ENCODE results near the gene PCK1.

The PCK1 gene

DNA sequence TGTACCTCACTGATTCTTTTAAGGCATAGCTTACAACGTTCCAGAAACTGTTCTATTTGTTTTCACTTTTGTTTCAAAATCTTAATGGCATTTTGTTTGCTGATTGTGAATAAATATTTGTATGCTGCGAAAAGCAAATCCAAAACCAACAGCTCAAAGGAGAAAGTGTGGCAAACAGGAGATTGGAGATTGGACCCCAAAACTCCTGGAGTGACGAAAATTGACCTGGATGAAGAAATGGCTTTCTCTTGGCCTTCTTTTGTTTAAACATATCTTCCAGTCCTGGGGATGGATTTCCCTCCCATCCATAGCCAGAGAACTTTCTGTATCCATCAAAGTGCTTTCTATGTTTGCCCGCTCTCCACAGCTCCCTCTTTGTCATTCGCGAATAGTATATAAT, 33.2 kb upstream of the PCK1 start:
- Mint-ChIP-seq H3K36me3 (ENCODE audit: low read depth) (no peaks in the 10 kb centered on the region), H3K27ac (no peak overlapping the region), H3K4me3 (no peak overlapping the region), H3K27me3 (ENCODE audit: low read depth) (peaks cover 2% of the 10 kb centered on the region), H3K4me1 (ENCODE audit: low read depth) (peaks cover 6% of the 10 kb centered on the region), H3K9me3 (no peaks in the 10 kb centered on the region)
- no peak for DNase-seq (ENCODE audit: low spot score)

DNA sequence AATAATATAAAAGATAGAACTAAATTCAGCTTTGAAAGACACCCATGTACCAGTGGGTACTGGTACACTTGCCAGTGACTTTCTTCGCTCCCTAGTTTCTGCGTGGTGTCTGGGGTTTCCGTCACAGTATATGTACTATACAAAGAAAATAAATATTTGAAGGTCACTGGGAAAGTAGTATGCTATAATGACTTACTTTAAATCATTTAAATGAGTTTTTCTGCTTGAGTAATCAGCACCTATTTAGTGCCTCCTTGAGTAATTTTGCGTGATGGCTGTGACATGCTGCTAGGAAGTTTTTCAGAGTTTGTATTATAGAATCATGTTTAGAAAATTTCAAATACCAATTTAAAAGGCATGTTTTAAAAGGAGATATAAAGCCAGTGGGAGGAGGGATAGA, 32.8 kb upstream of the PCK1 start:
- H3K27me3 Mint-ChIP-seq (ENCODE audit: low read depth) = peaks cover 4% of the 10 kb centered on the region
- no peaks in the 10 kb centered on the region for H3K9me3 Mint-ChIP-seq
- no peaks in the 10 kb centered on the region for H3K36me3 Mint-ChIP-seq (ENCODE audit: low read depth)
- no peak overlapping the region for H3K27ac Mint-ChIP-seq
- DNase-seq (ENCODE audit: low spot score) = no peak
- H3K4me1 Mint-ChIP-seq (ENCODE audit: low read depth) = peaks cover 2% of the 10 kb centered on the region
- no peak overlapping the region for H3K4me3 Mint-ChIP-seq

DNA sequence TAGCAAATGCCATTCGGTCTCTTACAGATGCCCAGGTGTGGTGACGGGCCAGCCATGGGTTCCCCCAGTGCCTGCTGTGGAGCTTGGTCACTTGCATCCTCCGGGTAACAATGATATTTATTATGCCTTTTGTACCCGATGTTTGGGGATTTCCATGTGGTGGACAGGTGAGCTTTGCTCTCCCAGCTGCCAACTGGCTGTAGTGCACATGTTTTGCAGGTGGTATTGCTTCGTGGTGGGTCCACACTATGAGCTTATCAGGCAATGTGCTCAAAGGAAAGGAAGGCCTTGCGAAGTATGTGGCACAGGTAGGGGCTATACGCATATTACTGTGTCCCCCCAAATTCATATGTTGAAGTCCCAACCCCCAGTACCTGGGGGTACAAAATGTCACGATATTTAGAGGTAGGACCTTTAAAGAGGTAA, 31.7 kb upstream of the PCK1 start:
- no peaks in the 10 kb centered on the region for H3K36me3 Mint-ChIP-seq (ENCODE audit: low read depth)
- H3K9me3 Mint-ChIP-seq = no peaks in the 10 kb centered on the region
- H3K27me3 Mint-ChIP-seq (ENCODE audit: low read depth) = peaks cover 4% of the 10 kb centered on the region
- H3K4me3 Mint-ChIP-seq = no peak overlapping the region
- H3K27ac Mint-ChIP-seq = no peak overlapping the region
- H3K4me1 Mint-ChIP-seq (ENCODE audit: low read depth) = no peaks in the 10 kb centered on the region
- DNase-seq (ENCODE audit: low spot score) = no peak

- Mint-ChIP-seq H3K4me1 (ENCODE audit: low read depth) (no peaks in the 10 kb centered on the region), H3K4me3 (no peak overlapping the region), H3K9me3 (no peaks in the 10 kb centered on the region), H3K27me3 (ENCODE audit: low read depth) (peaks cover 4% of the 10 kb centered on the region), H3K27ac (no peak overlapping the region), H3K36me3 (ENCODE audit: low read depth) (no peaks in the 10 kb centered on the region)
- no peak for DNase-seq (ENCODE audit: low spot score)
Observed at GRCh38 chr20:57529810-57530209, 31.1 kb upstream of the PCK1 start.

GRCh38 chr20:57530327-57530981, 30.5 kb upstream of the PCK1 start:
- Mint-ChIP-seq H3K36me3 (ENCODE audit: low read depth) (no peaks in the 10 kb centered on the region), H3K9me3 (no peaks in the 10 kb centered on the region), H3K27ac (no peak overlapping the region), H3K4me3 (no peak overlapping the region), H3K27me3 (ENCODE audit: low read depth) (peaks cover 4% of the 10 kb centered on the region), H3K4me1 (ENCODE audit: low read depth) (no peaks in the 10 kb centered on the region)
- no peak for DNase-seq (ENCODE audit: low spot score)

GRCh38 chr20:57532104-57532503, 28.8 kb upstream of the PCK1 start:
- peaks cover 11% of the 10 kb centered on the region for H3K27me3 Mint-ChIP-seq (ENCODE audit: low read depth)
- H3K27ac Mint-ChIP-seq = no peak overlapping the region
- no peaks in the 10 kb centered on the region for H3K4me1 Mint-ChIP-seq (ENCODE audit: low read depth)
- H3K4me3 Mint-ChIP-seq = no peak overlapping the region
- no peaks in the 10 kb centered on the region for H3K36me3 Mint-ChIP-seq (ENCODE audit: low read depth)
- H3K9me3 Mint-ChIP-seq = no peaks in the 10 kb centered on the region
- DNase-seq (ENCODE audit: low spot score) = no peak

- Mint-ChIP-seq H3K27me3 (ENCODE audit: low read depth) (peaks cover 18% of the 10 kb centered on the region), H3K36me3 (ENCODE audit: low read depth) (no peaks in the 10 kb centered on the region), H3K4me1 (ENCODE audit: low read depth) (no peaks in the 10 kb centered on the region), H3K9me3 (no peaks in the 10 kb centered on the region), H3K27ac (no peak overlapping the region), H3K4me3 (no peak overlapping the region)
- no peak for DNase-seq (ENCODE audit: low spot score)
Observed at GRCh38 chr20:57535297-57535696, 25.6 kb upstream of the PCK1 start.

DNA sequence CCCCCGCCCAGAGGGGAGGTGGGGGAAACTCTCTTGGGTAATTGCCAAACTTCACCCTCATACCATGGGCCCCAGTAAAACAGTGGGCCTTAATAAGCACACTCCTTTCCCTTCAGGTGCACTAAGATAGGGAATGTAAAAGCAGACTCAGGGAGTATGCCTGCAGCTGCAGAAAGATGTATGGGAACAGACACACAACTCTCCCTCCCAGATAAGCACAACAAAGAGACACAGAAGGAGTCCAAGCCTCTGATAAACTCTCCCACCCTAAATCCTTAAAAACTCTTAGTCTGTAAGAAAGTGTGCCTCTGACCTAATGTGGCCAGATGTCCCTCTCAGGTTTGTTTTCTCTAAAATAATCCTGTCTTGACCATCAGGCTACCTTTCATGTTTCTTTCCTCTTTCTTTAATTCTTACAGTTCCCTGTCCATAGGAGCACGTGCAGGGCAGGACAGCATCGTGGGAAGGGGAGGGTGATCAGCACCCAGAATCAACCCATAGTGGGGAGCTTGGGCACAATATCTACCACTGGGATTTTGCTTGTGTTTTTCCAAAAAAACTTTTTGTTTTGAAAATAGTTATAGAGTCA, 24.7 kb upstream of the PCK1 start:
- H3K4me1 Mint-ChIP-seq (ENCODE audit: low read depth) = no peaks in the 10 kb centered on the region
- H3K9me3 Mint-ChIP-seq = no peaks in the 10 kb centered on the region
- peaks cover 17% of the 10 kb centered on the region for H3K27me3 Mint-ChIP-seq (ENCODE audit: low read depth)
- no peak overlapping the region for H3K4me3 Mint-ChIP-seq
- no peak overlapping the region for H3K27ac Mint-ChIP-seq
- no peak for DNase-seq (ENCODE audit: low spot score)
- H3K36me3 Mint-ChIP-seq (ENCODE audit: low read depth) = no peaks in the 10 kb centered on the region

DNA sequence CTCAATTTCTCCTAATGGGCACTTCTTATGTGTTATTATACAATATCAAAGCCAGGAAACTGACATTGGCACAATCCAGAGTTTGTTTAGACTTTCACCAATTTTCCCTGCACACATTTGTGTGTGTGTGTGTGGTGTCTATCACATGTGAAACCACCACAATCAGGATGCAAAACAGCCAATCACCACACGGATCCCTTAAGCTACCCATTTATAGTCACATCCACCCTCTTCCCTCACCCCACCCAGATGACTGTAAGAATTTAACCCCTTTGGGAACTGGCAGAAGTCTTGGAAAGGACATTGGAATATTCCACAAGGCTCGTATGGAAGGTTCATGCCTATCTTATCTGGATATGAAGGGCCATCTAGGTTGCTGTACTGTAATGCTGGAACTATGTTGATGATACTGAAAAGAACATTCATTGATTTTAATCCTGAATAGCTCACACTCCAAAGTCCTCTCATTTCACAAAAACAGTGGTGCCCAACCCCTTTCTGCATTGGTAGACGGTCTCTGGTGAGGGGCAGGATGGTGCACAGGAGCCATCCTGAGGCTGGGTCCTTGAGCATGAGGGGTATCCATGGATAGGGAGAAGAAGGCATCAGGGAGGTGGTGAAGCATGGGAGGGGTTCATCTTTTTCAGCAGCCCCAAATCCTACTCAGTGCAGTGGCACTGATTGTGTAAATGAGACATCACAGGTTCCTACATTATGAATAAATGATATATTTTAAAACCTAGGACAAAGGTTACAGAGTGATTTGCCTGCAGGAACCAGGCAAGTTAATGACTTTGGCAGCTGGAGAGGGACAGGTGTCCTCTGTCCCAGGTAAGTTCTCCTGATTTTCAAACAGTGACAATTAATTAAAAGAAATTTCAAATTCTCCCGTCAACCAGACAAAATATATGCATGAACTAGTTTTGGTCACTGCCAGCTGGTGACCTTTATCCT, 23.9 kb upstream of the PCK1 start:
- H3K27ac Mint-ChIP-seq = no peak overlapping the region
- peaks cover 17% of the 10 kb centered on the region for H3K27me3 Mint-ChIP-seq (ENCODE audit: low read depth)

DNA sequence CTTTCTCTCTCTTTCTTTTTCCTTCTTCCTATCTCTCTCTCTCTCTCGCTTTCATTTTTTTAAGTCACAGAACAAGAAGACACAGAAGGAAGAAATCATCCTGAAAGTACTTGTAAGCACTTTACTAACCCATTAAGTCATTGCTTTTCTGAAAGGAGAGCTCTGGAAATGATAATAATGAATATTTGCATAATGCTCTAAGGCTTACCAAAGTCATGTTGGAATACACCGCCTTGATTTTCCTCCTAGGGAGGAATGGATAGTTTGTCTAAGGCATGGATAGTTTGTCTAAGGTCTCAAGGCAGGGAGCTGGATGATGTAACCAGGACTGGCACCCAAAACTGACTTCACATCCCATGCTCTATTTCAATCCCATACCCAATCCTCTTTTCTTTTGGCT, 23.1 kb upstream of the PCK1 start:
- H3K4me1 Mint-ChIP-seq (ENCODE audit: low read depth) = no peaks in the 10 kb centered on the region
- no peaks in the 10 kb centered on the region for H3K36me3 Mint-ChIP-seq (ENCODE audit: low read depth)
- H3K27me3 Mint-ChIP-seq (ENCODE audit: low read depth) = peaks cover 15% of the 10 kb centered on the region
- no peak for DNase-seq (ENCODE audit: low spot score)
- no peak overlapping the region for H3K27ac Mint-ChIP-seq
- no peaks in the 10 kb centered on the region for H3K9me3 Mint-ChIP-seq
- no peak overlapping the region for H3K4me3 Mint-ChIP-seq

More for the DNA sequence above, 23.9 kb upstream of the PCK1 start:
- no peaks in the 10 kb centered on the region for H3K9me3 Mint-ChIP-seq
- H3K36me3 Mint-ChIP-seq (ENCODE audit: low read depth) = no peaks in the 10 kb centered on the region
- no peak overlapping the region for H3K4me3 Mint-ChIP-seq
- H3K4me1 Mint-ChIP-seq (ENCODE audit: low read depth) = no peaks in the 10 kb centered on the region
- DNase-seq (ENCODE audit: low spot score) = no peak

- no peak overlapping the region for H3K27ac Mint-ChIP-seq
- H3K4me1 Mint-ChIP-seq (ENCODE audit: low read depth) = no peaks in the 10 kb centered on the region
- no peak overlapping the region for H3K4me3 Mint-ChIP-seq
- DNase-seq (ENCODE audit: low spot score) = no peak
- H3K27me3 Mint-ChIP-seq (ENCODE audit: low read depth) = peaks cover 16% of the 10 kb centered on the region
- no peaks in the 10 kb centered on the region for H3K9me3 Mint-ChIP-seq
- no peaks in the 10 kb centered on the region for H3K36me3 Mint-ChIP-seq (ENCODE audit: low read depth)
Observed at GRCh38 chr20:57539889-57540288, 21.0 kb upstream of the PCK1 start.

GRCh38 chr20:57540890-57541580, 19.9 kb upstream of the PCK1 start:
- Mint-ChIP-seq H3K4me3 (no peak overlapping the region), H3K9me3 (no peaks in the 10 kb centered on the region), H3K27me3 (ENCODE audit: low read depth) (peaks cover 22% of the 10 kb centered on the region), H3K36me3 (ENCODE audit: low read depth) (no peaks in the 10 kb centered on the region), H3K27ac (no peak overlapping the region), H3K4me1 (ENCODE audit: low read depth) (no peaks in the 10 kb centered on the region)
- DNase-seq (ENCODE audit: low spot score) = no peak

GRCh38 chr20:57543754-57544153, 17.2 kb upstream of the PCK1 start:
- no peaks in the 10 kb centered on the region for H3K4me1 Mint-ChIP-seq (ENCODE audit: low read depth)
- H3K27ac Mint-ChIP-seq = no peak overlapping the region
- no peak for DNase-seq (ENCODE audit: low spot score)
- H3K9me3 Mint-ChIP-seq = no peaks in the 10 kb centered on the region
- H3K4me3 Mint-ChIP-seq = no peak overlapping the region
- H3K27me3 Mint-ChIP-seq (ENCODE audit: low read depth) = peaks cover 8% of the 10 kb centered on the region
- H3K36me3 Mint-ChIP-seq (ENCODE audit: low read depth) = no peaks in the 10 kb centered on the region

Measured in T-helper 2 cell treated with Interferon-gamma antibody and Interleukin-4, amounts not matched to agents 5 μg/mL and 100 μg/mL, for 36 hours (primary cell).